Measurements from ENCODE around the gene S100A4.
A peak's percentile ranks its signal among the peaks of the same experiment; 100 is the strongest.
"Not testable (repeated sequence)": the region's sequence is repeated elsewhere in the genome, so short reads cannot be mapped to it uniquely, and the experiment has no call there.

Gene S100A4

GRCh38 chr1:153533689-153534201 lies 11.9 kb downstream of the S100A4 start:
- peak; percentile 84 for DNase-seq (ENCODE audit: low read depth in 2 of 2)

GRCh38 chr1:153532769-153533599 lies 12.6 kb downstream of the S100A4 start:
- DNase-seq (ENCODE audit: low read depth in 2 of 2): peak; percentile 81 to 82

- DNase-seq (ENCODE audit: low read depth in 2 of 2): no peak
Observed at GRCh38 chr1:153532181-153532580, 13.4 kb downstream of the S100A4 start.

- DNase-seq (ENCODE audit: low read depth in 2 of 2): no peak
Observed at GRCh38 chr1:153531638-153532037, 14.0 kb downstream of the S100A4 start.

- DNase-seq (ENCODE audit: low read depth in 2 of 2): no peak
Observed at GRCh38 chr1:153527683-153528040, 17.9 kb downstream of the S100A4 start.

- DNase-seq (ENCODE audit: low read depth in 2 of 2): no peak
Observed at GRCh38 chr1:153527023-153527682, 18.5 kb downstream of the S100A4 start.

GRCh38 chr1:153526132-153526543 lies 19.5 kb downstream of the S100A4 start:
- no peak for DNase-seq (ENCODE audit: low read depth in 2 of 2)

- no peak for DNase-seq (ENCODE audit: low read depth in 2 of 2)
Observed at GRCh38 chr1:153525088-153525728, 20.4 kb downstream of the S100A4 start.

GRCh38 chr1:153522353-153523048 lies 23.1 kb downstream of the S100A4 start:
- DNase-seq (ENCODE audit: low read depth in 2 of 2): not testable (repeated sequence)

- DNase-seq (ENCODE audit: low read depth in 2 of 2): not testable (repeated sequence)
Observed at GRCh38 chr1:153521808-153522207, 23.8 kb downstream of the S100A4 start.

- no peak for DNase-seq (ENCODE audit: low read depth in 2 of 2)
Observed at GRCh38 chr1:153520818-153521476, 24.7 kb downstream of the S100A4 start.

GRCh38 chr1:153520137-153520691 lies 25.4 kb downstream of the S100A4 start:
- not testable (repeated sequence) for DNase-seq (ENCODE audit: low read depth in 2 of 2)

GRCh38 chr1:153519242-153519641 lies 26.4 kb downstream of the S100A4 start:
- no peak for DNase-seq (ENCODE audit: low read depth in 2 of 2)

- no peak for DNase-seq (ENCODE audit: low read depth in 2 of 2)
Observed at GRCh38 chr1:153515504-153516394, 29.9 kb downstream of the S100A4 start.

GRCh38 chr1:153513666-153514065 lies 31.9 kb downstream of the S100A4 start:
- no peak for DNase-seq (ENCODE audit: low read depth in 2 of 2)

GRCh38 chr1:153513023-153513422 lies 32.6 kb downstream of the S100A4 start:
- DNase-seq (ENCODE audit: low read depth in 2 of 2): no peak

GRCh38 chr1:153510984-153511410 lies 34.6 kb downstream of the S100A4 start:
- DNase-seq (ENCODE audit: low read depth in 2 of 2): peak; percentile 50 to 52

- no peak for DNase-seq (ENCODE audit: low read depth in 2 of 2)
Observed at GRCh38 chr1:153509729-153510354, 35.8 kb downstream of the S100A4 start.

- DNase-seq (ENCODE audit: low read depth in 2 of 2): no peak
Observed at GRCh38 chr1:153509036-153509435, 36.6 kb downstream of the S100A4 start.

All from fibroblast of skin of left quadriceps (primary cell).